Stomach (tissue), 9 donors: ENCODE results near the gene PIK3R2. TPM values are rescaled to one million over a fixed set of nuclear protein-coding genes. Genes with fewer than 3 reads are reported as not detected.

Experiments used
- DNase-seq, 2 donors: peaks; one replicate each; pipeline versions ENCODE4 v3.0.0 to v3.0.0-alpha.2; 2013 to 2019
- H3K27ac ChIP-seq, 5 donors: fragments of 200-600 bp in 4 of 5; sonication (generic) in 4 of 5; one replicate each; pipeline ENCODE4 v1.5.1; 2013 to 2019; ENCODE audit warnings: mild to moderate bottlenecking in 1 of 5, moderate library complexity in 1 of 5
- H3K27me3 ChIP-seq, 3 donors: fragments of 200-600 bp; sonication (generic); one replicate each; pipeline ENCODE4 v1.5.1; 2017 to 2019; ENCODE audit warnings: mixed run types in 1 of 3
- H3K36me3 ChIP-seq, 4 donors: fragments of 200-600 bp; sonication (generic); 1 replicate in 3 of 4; 2 replicates in 1 of 4; pipeline ENCODE4 v1.5.1; 2016 to 2019
- H3K4me1 ChIP-seq, 4 donors: fragments of 200-600 bp; sonication (generic); one replicate each; pipeline ENCODE4 v1.5.1; 2016 to 2019
- H3K4me3 ChIP-seq, 4 donors: fragments of 200-600 bp; sonication (generic) in 3 of 4; one replicate each; pipeline ENCODE4 v1.5.1; 2016 to 2019; ENCODE audit warnings: mild to moderate bottlenecking in 1 of 4
- H3K9me3 ChIP-seq, 4 donors: fragments of 200-600 bp; sonication (generic); one replicate each; pipeline ENCODE4 v1.5.1; 2016 to 2019
- CTCF ChIP-seq, 7 experiments: fragments of 450-650 bp in 4 of 7; fragments of 200-600 bp in 3 of 7; sonication (generic) in 3 of 7; IDR thresholded peaks; one replicate each; pipeline ENCODE4 v1.5.1; 2016 to 2019; ENCODE audit warnings: antibody characterized with exemption in 7 of 7, control low read depth in 2 of 7, mild to moderate bottlenecking in 1 of 7
- EP300 ChIP-seq: sonication (generic); formaldehyde crosslinking; IDR thresholded peaks from one replicate; pipeline ENCODE4 v1.6.1; 2017; ENCODE audit warnings: antibody characterized with exemption
- POLR2A ChIP-seq, 4 donors: fragments of 450-650 bp; IDR thresholded peaks; one replicate each; pipeline ENCODE4 v1.6.1; 2016; ENCODE audit warnings: antibody characterized with exemption in 4 of 4, control low read depth in 2 of 4, mild to moderate bottlenecking in 1 of 4, moderate library complexity in 1 of 4
- POLR2AphosphoS5 ChIP-seq, 3 donors: sonication (generic); formaldehyde crosslinking; IDR thresholded peaks; one replicate each; pipeline ENCODE4 v1.6.1; 2016; ENCODE audit warnings: antibody characterized with exemption in 3 of 3
- WGBS, 5 donors: extraction: QIAGEN DNeasy Blood & Tissue Kit in 3 of 5; methylation state at CpG; one replicate each; pipeline versions ENCODE4 v1.1.5 to v1.1.7; 2013 to 2018; 5-methylcytosine and 5-hydroxymethylcytosine counted together
- intact Hi-C: fragments of 100-400 bp; cut with DNase I; formaldehyde crosslinking; loops from one replicate; pipeline ENCODE4 v1.15.1; 2023; ENCODE audit warnings: low total_unique reads
- polyA plus RNA-seq, 3 donors: library from polyadenylated mRNA; stranded (reverse); fragments of 200-250 nt; gene quantifications; one replicate each; pipeline ENCODE4 v1.2.3, GENCODE V29; 2013
- total RNA-seq, 5 donors: library from RNA; depleted of rRNA; stranded (reverse); fragments of >200 nt; gene quantifications; one replicate each; pipeline versions ENCODE4 v1.1.0 to v1.2.3, GENCODE V29; 2014 to 2016
- donor health status: healthy with polysubstance abuse.
- donor health status: Bipolar disorder and iron deficiency.
- donor health status: healthy.

PIK3R2 gene
- total and polyA plus RNA-seq, 8 donors = 2.0 to 490 (median 10.0) TPM

- Histone ChIP-seq H3K4me3 (peak within 1 kb of the TSS; percentile 57 to 86 (median 82)), H3K36me3 (peaks cover 0 to 28% (median 12%) of the 10 kb centered on the region in 4 donors), H3K27me3 (peaks cover 0 to 9% (median 0%) of the 10 kb centered on the region in 3 donors), H3K9me3 (no peaks in the 10 kb centered on the region), H3K4me1 (peaks cover 22 to 43% (median 29%) of the 10 kb centered on the region in 4 donors), H3K27ac (peak within 1 kb of the TSS; percentile 90 to 99 (median 98))
- 0 to 1% (median 0%) methylated on average over 30 to 50 of the region's 50 CpGs for WGBS, 5 donors
- intact Hi-C loops = no loop called here
- peak in 1 of 2 donors; percentile 100 for DNase-seq
- no peak for TF ChIP-seq POLR2A (IDR thresholded peaks at IDR 0.05)
- no peak for TF ChIP-seq CTCF (IDR thresholded peaks at IDR 0.05)
- TF ChIP-seq EP300 = peak; percentile 83
- TF ChIP-seq POLR2AphosphoS5 (IDR thresholded peaks at IDR 0.05) = peak; percentile 60 to 84 (median 67)
Measured at GRCh38 chr19:18203863-18204393, 51.0 kb downstream of the PIK3R2 start, which contains the start of gene RAB3A. Gene RAB3A (minus strand): TSS chr19:18204042. CDS start chr19:18202740, 1,302 bp downstream.

- DNase-seq = peak; percentile 52 to 93
- WGBS, 5 donors = 0 to 1% (median 0%) methylated on average over 20 to 22 of the region's 22 CpGs
- peak overlapping the region; percentile 90 to 99 (median 98) for H3K27ac ChIP-seq
- H3K4me1 ChIP-seq = peaks cover 22 to 43% (median 29%) of the 10 kb centered on the region in 4 donors
- peaks cover 0 to 21% (median 6%) of the 10 kb centered on the region in 4 donors for H3K36me3 ChIP-seq
- H3K27me3 ChIP-seq = peaks cover 0 to 13% (median 0%) of the 10 kb centered on the region in 3 donors
- no peaks in the 10 kb centered on the region for H3K9me3 ChIP-seq
- peak overlapping the region; percentile 57 to 85 (median 58) for H3K4me3 ChIP-seq
- no peak for TF ChIP-seq EP300
- TF ChIP-seq POLR2AphosphoS5 (IDR thresholded peaks at IDR 0.05) = no peak
- TF ChIP-seq POLR2A (IDR thresholded peaks at IDR 0.05) = no peak
- TF ChIP-seq CTCF (IDR thresholded peaks at IDR 0.05) = no peak
- intact Hi-C loops = no loop called here
Measured at GRCh38 chr19:18204394-18205199, 51.6 kb downstream of the PIK3R2 start.

GRCh38 chr19:18205200-18205892 lies 52.4 kb downstream of the PIK3R2 start:
- peak; percentile 73 to 93 for DNase-seq
- no peak for TF ChIP-seq POLR2A (IDR thresholded peaks at IDR 0.05)
- peak in 2 of 3 donors; percentile 15 to 55 for TF ChIP-seq POLR2AphosphoS5 (IDR thresholded peaks at IDR 0.05)
- H3K9me3 ChIP-seq = no peaks in the 10 kb centered on the region
- intact Hi-C loops = no loop called here
- H3K4me1 ChIP-seq = peaks cover 22 to 43% (median 29%) of the 10 kb centered on the region in 4 donors
- peaks cover 0 to 13% (median 0%) of the 10 kb centered on the region in 3 donors for H3K27me3 ChIP-seq
- peak overlapping the region; percentile 57 to 85 (median 58) for H3K4me3 ChIP-seq
- H3K27ac ChIP-seq = peak overlapping the region; percentile 90 to 99 (median 98)
- H3K36me3 ChIP-seq = peaks cover 0 to 14% (median 2%) of the 10 kb centered on the region in 4 donors
- WGBS, 5 donors = 25 to 36% (median 32%) methylated on average over 36 of the region's 36 CpGs

- WGBS, 5 donors = 79 to 88% (median 85%) methylated on average over 12 of the region's 12 CpGs
- Histone ChIP-seq H3K4me3 (peak overlapping the region in 2 of 4 donors; percentile 58 to 85), H3K9me3 (no peaks in the 10 kb centered on the region), H3K27me3 (peaks cover 0 to 13% (median 0%) of the 10 kb centered on the region in 3 donors), H3K36me3 (peaks cover 0 to 10% (median 0%) of the 10 kb centered on the region in 4 donors), H3K27ac (peak overlapping the region; percentile 90 to 99 (median 98)), H3K4me1 (peaks cover 22 to 43% (median 29%) of the 10 kb centered on the region in 4 donors)
- DNase-seq = no peak
- TF ChIP-seq POLR2A (IDR thresholded peaks at IDR 0.05) (no peak), EP300 (no peak), CTCF (IDR thresholded peaks at IDR 0.05) (no peak), POLR2AphosphoS5 (IDR thresholded peaks at IDR 0.05) (no peak)
- intact Hi-C loops = no loop called here
Measured at GRCh38 chr19:18206018-18206417, 53.1 kb downstream of the PIK3R2 start.
